GM12892 (cell line): ENCODE results near the gene ASB2.

ENCODE experiments used
- POLR2A ChIP-seq: IDR thresholded peaks from 2 replicates; pipeline ENCODE4 v1.6.1; 2011; ENCODE audit warnings: low read depth, low read length, control low read depth
- POLR2AphosphoS5 ChIP-seq: IDR thresholded peaks from 2 replicates; pipeline ENCODE4 v1.6.1; 2011; ENCODE audit warnings: low read depth, low read length, control low read depth
- TAF1 ChIP-seq: IDR thresholded peaks from 2 replicates; pipeline ENCODE4 v1.6.1; 2011; ENCODE audit warnings: low read depth, mild to moderate bottlenecking, control low read depth, low read length, borderline replicate concordance

GRCh38 chr14:94024549-94024948 lies 48.2 kb upstream of the ASB2 start:
- no peak for TF ChIP-seq POLR2AphosphoS5
- TF ChIP-seq POLR2A = no peak
- TF ChIP-seq TAF1 = no peak
